Cardiac septum (tissue), 1 donor: ENCODE results near the gene IL17REL. TPM values are rescaled to one million over a fixed set of nuclear protein-coding genes. Genes with fewer than 3 reads are reported as not detected.

Experiments
- DNase-seq: peaks from one replicate; pipeline ENCODE4 v3.0.0-alpha.2; 2020; ENCODE audit warnings: low spot score
- intact Hi-C: fragments of 100-400 bp; cut with DNase I; formaldehyde crosslinking; loops from one replicate; pipeline ENCODE4 v1.14.0; 2022
- total RNA-seq: library from RNA; stranded (reverse); fragmentation: NEBNext Ultra II Directional; extraction: Animal tissue kit (Norgen Biotek cat#: 25700); gene quantifications from one replicate; pipeline ENCODE4 v1.2.1, GENCODE V29; 2021
- donor health status: DM: no; HTN: no; CAD: no.

Gene IL17REL
- total RNA-seq, 1 donor from 2014 or later: not detected

- peak; percentile 88 for DNase-seq
- intact Hi-C loops: loop anchor here (1.0 to 5.0 kb wide), 3 partner anchors 38 to 253 kb away; no protein-coding TSS in a partner anchor
These were observed 18.0 kb upstream of the IL17REL start for GRCh38 chr22:50030297-50031188.

DNA sequence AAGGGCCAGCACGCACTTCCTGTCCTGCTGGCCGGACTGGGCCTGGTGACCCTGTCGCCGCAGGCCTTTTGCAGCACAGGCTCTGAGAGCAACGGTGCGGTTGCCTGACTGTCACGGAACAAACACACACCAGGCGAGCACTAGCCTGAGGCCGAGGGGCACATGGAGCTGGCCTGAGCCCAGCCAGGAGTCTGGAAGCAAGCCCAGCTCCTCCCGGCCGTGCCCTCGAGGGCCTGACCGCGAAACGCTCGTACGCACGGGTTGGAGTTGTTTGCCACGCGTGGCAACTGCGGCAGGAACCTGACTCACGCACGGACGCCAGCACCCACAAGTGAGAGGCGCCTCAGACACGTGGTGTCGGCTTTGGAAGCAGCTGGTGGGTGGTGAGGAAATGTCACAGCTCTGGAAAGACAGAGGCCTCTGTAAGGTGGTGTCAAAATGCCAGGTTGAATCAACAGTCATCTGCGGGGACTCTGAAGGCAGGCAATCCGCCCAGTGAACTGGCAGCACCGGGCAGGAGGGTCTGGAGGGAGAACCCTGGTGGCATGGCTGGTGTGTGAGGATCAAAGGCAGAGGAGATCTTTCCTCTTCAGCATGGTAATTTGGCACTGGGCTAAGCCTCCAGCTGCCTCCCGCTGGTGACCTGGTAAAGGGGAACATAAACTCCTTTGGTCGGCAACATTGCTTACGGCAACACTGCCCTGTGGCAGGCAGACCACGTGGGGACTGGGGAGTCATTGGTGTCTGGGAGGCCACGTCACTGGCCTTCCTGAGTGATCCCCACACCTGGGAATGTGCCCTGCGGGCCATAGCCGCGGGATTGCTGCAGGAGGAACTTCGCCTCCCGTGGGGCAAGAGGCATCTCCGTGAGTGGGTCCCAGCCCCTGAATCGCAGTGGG lies 15.3 kb upstream of the IL17REL start:
- DNase-seq: peak; percentile 56
- intact Hi-C loops: no loop called here

GRCh38 chr22:50025993-50026392 lies 13.4 kb upstream of the IL17REL start:
- no peak for DNase-seq
- intact Hi-C loops: no loop called here

DNA sequence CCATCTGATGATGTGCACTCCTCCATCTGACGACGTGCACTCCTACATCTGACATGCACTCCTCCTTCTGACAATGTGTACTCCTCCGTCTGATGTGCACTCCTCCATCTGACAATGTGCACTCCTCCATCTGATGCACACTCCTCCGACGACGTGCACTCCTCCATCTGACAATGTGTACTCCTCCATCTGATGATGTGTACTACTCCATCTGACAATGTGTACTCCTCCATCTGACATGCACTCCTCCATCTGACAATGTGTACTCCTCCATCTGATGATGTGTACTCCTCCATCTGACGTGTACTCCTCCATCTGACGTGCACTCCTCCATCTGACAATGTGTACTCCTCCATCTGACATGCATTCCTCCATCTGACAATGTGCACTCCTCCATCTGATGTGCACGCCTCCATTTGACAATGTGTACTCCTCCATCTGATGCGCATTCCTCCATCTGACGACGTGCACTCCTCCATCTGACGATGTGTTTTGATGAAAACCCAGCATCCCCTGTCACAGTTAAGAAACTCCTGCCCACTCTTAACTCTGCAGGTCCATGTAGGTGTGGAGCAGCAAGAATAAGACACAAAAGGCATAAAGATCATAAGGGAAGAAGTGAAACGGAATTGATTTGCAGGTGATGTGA lies 9.7 kb upstream of the IL17REL start:
- intact Hi-C loops: no loop called here
- DNase-seq: no peak

DNA sequence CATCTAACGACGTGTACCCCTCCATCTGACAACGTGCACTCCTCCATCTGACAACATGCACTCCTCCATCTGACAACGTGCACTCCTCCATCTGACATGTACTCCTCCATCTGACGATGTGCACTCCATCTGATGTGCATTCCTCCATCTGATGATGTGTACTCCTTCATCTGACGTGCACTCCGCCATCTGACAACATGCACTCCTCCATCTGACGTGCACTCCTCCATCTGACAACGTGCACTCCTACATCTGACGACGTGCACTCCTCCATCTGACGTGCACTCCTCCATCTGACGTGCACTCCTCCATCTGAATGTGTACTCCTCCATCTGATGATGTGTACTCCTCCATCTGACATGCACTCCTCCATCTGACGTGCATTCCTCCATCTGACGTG lies 8.0 kb upstream of the IL17REL start:
- intact Hi-C loops: no loop called here
- no peak for DNase-seq

- intact Hi-C loops: no loop called here
- no peak for DNase-seq
These were observed 6.8 kb upstream of the IL17REL start for GRCh38 chr22:50019316-50019715.

GRCh38 chr22:50018608-50019285 lies 6.2 kb upstream of the IL17REL start:
- intact Hi-C loops: no loop called here
- DNase-seq: no peak

DNA sequence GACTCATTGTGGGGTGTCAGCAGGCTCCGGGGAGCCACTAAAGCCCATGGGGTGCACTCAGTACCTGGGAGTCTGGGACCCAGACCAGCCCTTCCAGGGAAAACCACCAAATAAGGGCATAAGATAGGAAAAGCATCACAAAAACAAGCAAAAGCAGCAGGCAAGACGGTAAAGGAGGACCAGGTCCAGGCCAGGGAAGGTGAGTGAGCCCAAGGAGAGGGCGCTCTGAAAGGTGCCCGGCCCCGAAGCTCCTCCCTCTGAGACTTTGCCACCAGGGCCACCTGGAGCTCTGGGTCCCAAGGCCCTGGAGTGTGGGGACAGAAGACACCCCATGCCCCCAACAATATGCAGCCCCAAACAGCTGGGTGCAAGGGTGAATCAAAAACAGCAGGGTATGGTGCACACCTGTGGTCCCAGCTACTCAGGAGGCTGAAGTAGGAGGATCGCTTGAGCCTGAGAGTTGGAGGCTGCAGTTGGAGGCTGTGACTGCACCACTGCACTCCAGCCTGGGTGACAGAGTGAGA lies 5.2 kb upstream of the IL17REL start:
- intact Hi-C loops: no loop called here
- no peak for DNase-seq

- no peak for DNase-seq
- intact Hi-C loops: no loop called here
These were observed 4.6 kb upstream of the IL17REL start for GRCh38 chr22:50016988-50017700.

DNA sequence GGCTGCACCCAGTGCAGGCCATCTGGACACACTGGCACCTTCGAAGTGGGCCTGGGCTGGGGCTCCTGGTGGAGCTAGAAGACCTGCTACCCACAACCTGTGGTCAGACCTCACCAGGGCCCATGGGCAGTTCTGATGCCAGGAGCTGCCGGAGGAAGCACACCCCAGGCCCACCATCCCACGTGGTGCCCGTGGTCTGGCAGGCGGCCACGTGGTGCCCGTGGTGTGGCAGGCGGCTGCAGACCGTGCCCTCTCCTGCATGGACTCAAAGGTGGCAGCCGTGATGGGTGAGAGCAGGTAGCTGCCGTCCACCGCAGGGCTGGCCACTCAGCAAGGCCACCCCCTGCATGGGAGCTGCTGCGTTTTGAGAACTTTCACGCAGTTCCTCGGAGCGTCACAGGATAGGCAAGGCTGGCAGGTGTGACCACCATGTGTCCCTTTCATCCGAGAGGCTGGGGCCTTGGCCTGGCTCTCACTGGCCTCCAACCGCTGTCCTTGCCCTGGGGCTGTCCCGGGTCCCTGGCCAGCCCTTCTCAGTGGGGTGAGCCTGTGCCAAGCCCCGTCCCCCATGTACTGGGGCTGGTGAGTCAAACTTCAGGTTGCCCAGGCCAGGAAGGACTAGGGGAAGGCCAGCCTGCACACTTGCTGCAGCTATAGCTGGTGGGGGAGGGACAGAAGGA lies 3.9 kb upstream of the IL17REL start:
- intact Hi-C loops: no loop called here

GRCh38 chr22:50015451-50016307 lies 3.1 kb upstream of the IL17REL start:
- intact Hi-C loops: no loop called here
- peak; percentile 64 for DNase-seq

More for the DNA sequence above, 3.9 kb upstream of the IL17REL start:
- no peak for DNase-seq

GRCh38 chr22:50014655-50015401 lies 2.3 kb upstream of the IL17REL start:
- intact Hi-C loops: no loop called here
- peak; percentile 41 for DNase-seq

DNA sequence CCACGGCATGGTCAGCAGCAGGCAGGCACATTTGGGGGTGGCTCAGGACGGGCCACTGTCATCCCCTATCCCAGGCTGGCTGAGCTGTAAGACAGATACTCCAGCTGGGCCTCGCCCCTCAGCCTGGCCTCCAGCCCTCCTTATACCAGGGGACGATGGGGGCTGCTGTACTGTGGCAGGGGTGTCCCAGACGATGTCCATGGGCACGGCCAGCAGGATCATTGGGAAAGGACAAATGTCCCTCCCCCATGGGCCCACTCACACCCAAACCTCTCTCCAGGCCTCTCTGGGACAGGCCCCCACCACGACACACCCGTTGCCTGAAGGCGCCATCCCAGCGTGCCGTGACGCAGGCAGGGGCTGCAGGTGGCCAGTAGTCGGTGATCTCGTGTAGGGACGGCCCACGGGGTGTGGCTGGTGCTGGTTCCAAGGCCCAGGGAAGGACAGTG lies 1.5 kb upstream of the IL17REL start:
- DNase-seq: peak; percentile 29
- intact Hi-C loops: no loop called here

GRCh38 chr22:50011447-50012210 lies 936 bp downstream of the IL17REL start:
- intact Hi-C loops: no loop called here
- no peak for DNase-seq

DNA sequence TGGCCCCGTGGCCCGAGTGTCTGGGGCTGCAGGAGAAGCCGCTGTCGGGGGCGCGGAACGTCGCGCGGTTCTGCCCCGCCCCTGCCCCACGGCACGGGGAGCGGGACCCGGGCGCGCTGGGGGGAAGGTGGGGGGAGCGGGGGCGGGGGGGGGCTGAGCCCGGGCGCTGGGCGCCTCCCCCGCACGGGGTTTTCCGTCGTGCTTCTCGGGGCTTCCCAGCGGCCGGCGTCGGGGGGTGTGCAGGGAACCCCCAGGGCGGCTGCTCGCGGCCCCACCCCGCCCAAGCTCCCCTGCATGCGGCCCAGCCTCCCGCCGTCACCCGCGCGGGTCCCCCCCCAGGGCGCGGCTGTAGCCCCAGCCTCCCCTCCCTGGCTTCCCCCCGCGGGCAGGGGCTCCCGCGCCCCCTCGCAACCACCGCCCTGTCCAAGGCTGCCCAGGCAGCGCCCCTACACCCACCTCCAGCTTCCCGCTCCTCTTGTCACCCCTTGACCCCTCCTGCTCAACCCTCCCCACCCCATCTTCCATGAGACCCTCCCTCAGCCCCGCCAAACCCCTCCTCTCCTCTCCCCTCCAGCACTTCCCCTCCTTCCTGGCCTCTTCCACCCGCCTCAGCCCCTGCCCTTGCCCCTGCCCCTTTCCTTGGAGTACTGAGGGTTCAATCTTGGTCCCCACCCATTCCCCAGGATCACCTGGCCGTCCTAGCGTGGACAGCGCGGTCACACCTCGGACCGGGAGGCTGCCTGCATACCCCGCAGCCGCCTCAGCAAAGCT lies 1.7 kb downstream of the IL17REL start:
- peak; percentile 24 for DNase-seq
- intact Hi-C loops: no loop called here
